PC-9 (cell line): Measurements from ENCODE around the gene PPP2R2C. TPM values are rescaled to one million over a fixed set of nuclear protein-coding genes. Genes with fewer than 3 reads are reported as not detected.

ENCODE experiments used
- BruUV-seq: library from RNA; stranded (reverse); fragments of 400-500 nt; replicated peaks from 2 replicates; lab custom pipeline; 2021; lab: Mats Ljungman, UMichigan
- CTCF ChIA-PET: fragments of 300-600 bp; sonication (Branson Sonifier 250); formaldehyde crosslinking; loops from one replicate; lab custom pipeline; 2022; ENCODE audit warnings: antibody characterized with exemption; lab: Charles Lee
- POLR2A ChIA-PET: fragments of 300-600 bp; sonication (Branson Sonifier 250); formaldehyde crosslinking; loops from one replicate; lab custom pipeline; 2022; ENCODE audit warnings: antibody characterized with exemption; ENCODE audit not compliant: unreplicated experiment; lab: Charles Lee
- DNase-seq, 2 experiments: peaks; one replicate each; pipeline versions ENCODE4 v3.0.0 to v3.0.0-alpha.2; 2015 to 2022; ENCODE audit warnings: mixed read lengths in 1 of 2
- H2AFZ ChIP-seq: fragments of 200-600 bp; sonication (generic); 2 replicates; pipeline ENCODE4 v1.8.1; 2017; ENCODE audit warnings: antibody characterized with exemption
- H3F3A ChIP-seq: fragments of 200-600 bp; sonication (generic); 2 replicates; pipeline ENCODE4 v1.8.1; 2017; ENCODE audit warnings: antibody characterized with exemption, mild to moderate bottlenecking, low read depth; ENCODE audit not compliant: insufficient read depth
- H3K27ac ChIP-seq: fragments of 200-600 bp; sonication (generic); 2 replicates; pipeline ENCODE4 v1.6.1; 2016; ENCODE audit warnings: mixed run types
- H3K27me3 ChIP-seq: fragments of 200-600 bp; sonication (generic); 2 replicates; pipeline ENCODE4 v1.6.1; 2016; ENCODE audit warnings: low read depth, mixed run types; ENCODE audit not compliant: insufficient read depth
- H3K36me3 ChIP-seq: fragments of 200-600 bp; sonication (generic); 2 replicates; pipeline ENCODE4 v1.6.1; 2016; ENCODE audit warnings: low read depth, mixed run types
- H3K4me1 ChIP-seq: fragments of 200-600 bp; sonication (generic); replicated peaks from 2 replicates; pipeline ENCODE4 v1.6.1; 2016; ENCODE audit warnings: mixed run types; ENCODE audit not compliant: insufficient read depth
- H3K4me2 ChIP-seq: fragments of 200-600 bp; sonication (generic); 2 replicates; pipeline ENCODE4 v1.6.1; 2017; ENCODE audit warnings: mixed run types
- H3K4me3 ChIP-seq: fragments of 200-600 bp; sonication (generic); 2 replicates; pipeline ENCODE4 v1.6.1; 2016; ENCODE audit warnings: mixed run types
- H3K79me2 ChIP-seq: fragments of 200-600 bp; sonication (generic); 2 replicates; pipeline ENCODE4 v1.6.1; 2017; ENCODE audit warnings: low read depth, mixed run types
- H3K9me2 ChIP-seq: fragments of 200-600 bp; sonication (generic); 2 replicates; pipeline ENCODE4 v1.8.1; 2017; ENCODE audit warnings: mild to moderate bottlenecking; ENCODE audit not compliant: insufficient read depth
- H3K9me3 ChIP-seq: fragments of 200-600 bp; sonication (generic); 2 replicates; pipeline ENCODE4 v1.8.1; 2016; ENCODE audit warnings: low read depth; ENCODE audit not compliant: insufficient read depth
- H4K20me1 ChIP-seq: fragments of 200-600 bp; sonication (generic); 2 replicates; pipeline ENCODE4 v1.8.1; 2017; ENCODE audit not compliant: insufficient read depth
- CTCF ChIP-seq: fragments of 200-600 bp; sonication (generic); conservative IDR thresholded peaks from 2 replicates; pipeline ENCODE4 v1.6.1; 2017; ENCODE audit warnings: mixed run types, antibody characterized with exemption, mild to moderate bottlenecking, moderate library complexity
- EZH2 ChIP-seq: fragments of 200-600 bp; sonication (generic); IDR thresholded peaks from 2 replicates; pipeline ENCODE4 v1.8.0; 2017; ENCODE audit warnings: antibody characterized with exemption, low read depth
- intact Hi-C: fragments of 100-400 bp; cut with micrococcal nuclease; formaldehyde crosslinking; loops from one replicate; pipeline ENCODE4 v1.10.0; 2022; ENCODE audit not compliant: unreplicated experiment
- total RNA-seq: library from RNA; stranded (reverse); gene quantifications from 2 replicates; pipeline ENCODE4 v1.2.3, GENCODE V29; 2021

Gene PPP2R2C
- total RNA-seq, 1 experiment from 2014 or later, result 40.9 TPM

- Histone ChIP-seq H3K27me3 (no peaks in the 10 kb centered on the region), H3K79me2 (no peaks in the 10 kb centered on the region), H3K9me2 (no peaks in the 10 kb centered on the region), H3K4me3 (no peak overlapping the region), H3F3A (no peaks in the 10 kb centered on the region), H3K36me3 (no peaks in the 10 kb centered on the region), H3K27ac (no peak overlapping the region), H4K20me1 (no peaks in the 10 kb centered on the region), H3K9me3 (no peaks in the 10 kb centered on the region), H3K4me2 (no peak overlapping the region), H2AFZ (no peak overlapping the region), H3K4me1 (no peaks in the 10 kb centered on the region)
- no peak for DNase-seq
- TF ChIP-seq CTCF (no peak), EZH2 (no peak)
- intact Hi-C loops, result no loop called here
- CTCF ChIA-PET, result no interaction called here
- POLR2A ChIA-PET, result no interaction called here
- BruUV-seq, result no TSS peak
These were observed 102.3 kb downstream of the PPP2R2C start for GRCh38 chr4:6369924-6370645.

DNA sequence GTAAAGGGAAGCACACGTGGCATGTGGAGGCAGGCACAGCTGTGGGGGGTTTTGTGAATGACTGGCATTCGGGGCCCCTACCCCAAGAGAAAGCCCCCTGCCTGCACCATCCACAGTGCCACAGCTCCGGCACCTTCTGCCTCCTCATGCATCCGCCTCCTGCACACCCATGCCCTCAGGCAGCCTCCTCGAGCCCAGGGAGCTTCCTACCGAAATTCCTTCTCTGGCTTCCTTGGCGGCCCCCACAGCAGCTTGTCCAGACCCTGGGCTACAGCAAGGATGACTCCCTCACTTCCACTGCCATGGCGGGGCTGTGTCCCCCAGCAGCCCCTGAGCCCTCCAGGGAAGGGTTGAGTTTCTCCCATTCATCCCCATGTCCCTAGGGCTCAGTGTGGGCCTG lies 102.9 kb downstream of the PPP2R2C start:
- intact Hi-C loops, result no loop called here
- H3K9me2 ChIP-seq, result no peaks in the 10 kb centered on the region
- H3K4me2 ChIP-seq, result no peak overlapping the region
- H3K9me3 ChIP-seq, result no peaks in the 10 kb centered on the region
- no peaks in the 10 kb centered on the region for H3K79me2 ChIP-seq
- no peak overlapping the region for H3K27ac ChIP-seq
- no peak for TF ChIP-seq EZH2
- TF ChIP-seq CTCF, result no peak
- ChIA-PET CTCF (no interaction called here), POLR2A (no interaction called here)
- no peaks in the 10 kb centered on the region for H3K27me3 ChIP-seq
- no peaks in the 10 kb centered on the region for H3K4me1 ChIP-seq
- H3K4me3 ChIP-seq, result no peak overlapping the region
- no peak for DNase-seq
- no peaks in the 10 kb centered on the region for H3F3A ChIP-seq
- no TSS peak for BruUV-seq
- H4K20me1 ChIP-seq, result no peaks in the 10 kb centered on the region
- no peaks in the 10 kb centered on the region for H3K36me3 ChIP-seq
- no peak overlapping the region for H2AFZ ChIP-seq

- Histone ChIP-seq H3K36me3 (no peaks in the 10 kb centered on the region), H3F3A (no peaks in the 10 kb centered on the region), H3K9me3 (no peaks in the 10 kb centered on the region), H3K79me2 (no peaks in the 10 kb centered on the region), H3K4me1 (no peaks in the 10 kb centered on the region), H3K9me2 (no peaks in the 10 kb centered on the region), H3K4me3 (no peak overlapping the region), H4K20me1 (no peaks in the 10 kb centered on the region), H3K4me2 (no peak overlapping the region), H2AFZ (no peak overlapping the region), H3K27me3 (no peaks in the 10 kb centered on the region), H3K27ac (no peak overlapping the region)
- intact Hi-C loops, result no loop called here
- DNase-seq, result no peak
- BruUV-seq, result no TSS peak
- TF ChIP-seq CTCF (no peak), EZH2 (no peak)
- ChIA-PET CTCF (no interaction called here), POLR2A (no interaction called here)
These were observed 103.4 kb downstream of the PPP2R2C start for GRCh38 chr4:6369035-6369434.
